ENCODE results near the gene COLGALT1. TPM values are rescaled to one million over a fixed set of nuclear protein-coding genes. Genes with fewer than 3 reads are reported as not detected.
"Not testable (repeated sequence)": the region's sequence is repeated elsewhere in the genome, so short reads cannot be mapped to it uniquely, and the experiment has no call there.

COLGALT1 gene
- total RNA-seq, 1 donor from 2014 or later, result 104 TPM

DNA sequence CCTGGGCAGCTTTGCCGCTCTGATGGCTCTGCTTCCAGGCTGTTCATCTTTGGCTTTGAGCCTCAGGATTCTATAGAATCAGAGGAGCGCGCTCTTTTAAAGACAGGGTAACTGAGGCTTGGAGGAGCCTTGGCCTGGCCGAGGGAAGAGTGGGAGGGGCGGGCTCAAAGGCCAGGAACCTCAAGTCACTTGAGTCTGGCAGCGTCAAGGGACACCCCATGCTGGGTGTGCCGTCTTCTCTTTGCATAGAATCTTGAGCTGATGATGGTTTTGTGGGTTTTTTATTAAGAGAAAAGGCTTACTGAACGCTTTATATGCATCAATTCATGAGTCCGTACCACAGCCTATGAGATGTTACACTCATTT, 42.9 kb upstream of the COLGALT1 start:
- no peak for ATAC-seq

DNA sequence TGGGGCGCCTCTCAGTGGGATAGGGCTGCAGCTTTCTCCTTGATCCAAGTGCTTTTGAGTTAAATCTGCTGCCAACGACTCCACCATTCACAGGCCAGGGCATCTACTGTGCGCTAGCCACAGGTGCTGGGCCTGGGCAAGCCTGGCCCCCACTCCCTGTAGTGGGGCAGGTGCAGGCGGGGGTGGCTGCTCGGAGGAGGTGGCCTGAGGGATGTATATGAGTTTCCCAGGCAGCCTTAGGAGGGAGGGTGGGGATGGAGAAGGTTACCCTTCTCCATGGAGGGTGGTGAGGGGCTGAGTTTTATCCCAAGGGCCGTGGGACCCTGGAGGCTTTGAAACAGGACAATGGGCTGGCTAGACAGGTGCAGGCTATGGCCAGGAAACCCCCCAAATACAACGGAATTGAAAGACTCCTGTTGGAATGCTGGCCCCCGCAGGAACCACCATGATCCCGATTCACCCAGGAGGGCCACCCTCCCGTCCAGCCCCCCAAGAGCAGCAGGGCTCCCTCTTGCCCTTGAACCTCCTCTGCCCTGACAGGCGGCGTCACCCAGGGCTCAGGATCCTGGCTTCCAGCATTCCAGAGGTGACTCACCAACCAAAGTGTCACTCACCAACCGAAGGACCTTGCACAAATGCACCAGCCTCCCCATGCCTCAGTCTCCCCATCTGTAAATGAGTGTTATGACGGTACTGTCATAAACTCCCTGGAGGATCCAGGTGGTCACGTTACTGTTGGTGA, 39.9 kb upstream of the COLGALT1 start:
- Histone ChIP-seq H3K27ac (no peak overlapping the region), H3K4me3 (no peak overlapping the region), H3K9me3 (peaks cover 12% of the 10 kb centered on the region), H3K27me3 (no peaks in the 10 kb centered on the region), H3K4me1 (peaks cover 13% of the 10 kb centered on the region), H3K36me3 (peaks cover 7% of the 10 kb centered on the region)
- intact Hi-C loops (cut with DNase I), result no loop called here
- TF ChIP-seq, protein P1, sequence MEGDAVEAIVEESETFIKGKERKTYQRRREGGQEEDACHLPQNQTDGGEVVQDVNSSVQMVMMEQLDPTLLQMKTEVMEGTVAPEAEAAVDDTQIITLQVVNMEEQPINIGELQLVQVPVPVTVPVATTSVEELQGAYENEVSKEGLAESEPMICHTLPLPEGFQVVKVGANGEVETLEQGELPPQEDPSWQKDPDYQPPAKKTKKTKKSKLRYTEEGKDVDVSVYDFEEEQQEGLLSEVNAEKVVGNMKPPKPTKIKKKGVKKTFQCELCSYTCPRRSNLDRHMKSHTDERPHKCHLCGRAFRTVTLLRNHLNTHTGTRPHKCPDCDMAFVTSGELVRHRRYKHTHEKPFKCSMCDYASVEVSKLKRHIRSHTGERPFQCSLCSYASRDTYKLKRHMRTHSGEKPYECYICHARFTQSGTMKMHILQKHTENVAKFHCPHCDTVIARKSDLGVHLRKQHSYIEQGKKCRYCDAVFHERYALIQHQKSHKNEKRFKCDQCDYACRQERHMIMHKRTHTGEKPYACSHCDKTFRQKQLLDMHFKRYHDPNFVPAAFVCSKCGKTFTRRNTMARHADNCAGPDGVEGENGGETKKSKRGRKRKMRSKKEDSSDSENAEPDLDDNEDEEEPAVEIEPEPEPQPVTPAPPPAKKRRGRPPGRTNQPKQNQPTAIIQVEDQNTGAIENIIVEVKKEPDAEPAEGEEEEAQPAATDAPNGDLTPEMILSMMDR (IDR thresholded peaks at IDR 0.05), result no peak
- ATAC-seq (no peak), DNase-seq (no peak)

More for the DNA sequence above, 42.9 kb upstream of the COLGALT1 start:
- DNase-seq, result no peak
- Histone ChIP-seq H3K4me1 (peaks cover 38% of the 10 kb centered on the region), H3K9me3 (peaks cover 3% of the 10 kb centered on the region), H3K4me3 (peak overlapping the region; percentile 77), H3K27me3 (no peaks in the 10 kb centered on the region), H3K27ac (peak overlapping the region; percentile 97), H3K36me3 (peaks cover 4% of the 10 kb centered on the region)
- TF ChIP-seq, protein P1 (IDR thresholded peaks at IDR 0.05), result no peak
- intact Hi-C loops (cut with DNase I), result no loop called here

DNA sequence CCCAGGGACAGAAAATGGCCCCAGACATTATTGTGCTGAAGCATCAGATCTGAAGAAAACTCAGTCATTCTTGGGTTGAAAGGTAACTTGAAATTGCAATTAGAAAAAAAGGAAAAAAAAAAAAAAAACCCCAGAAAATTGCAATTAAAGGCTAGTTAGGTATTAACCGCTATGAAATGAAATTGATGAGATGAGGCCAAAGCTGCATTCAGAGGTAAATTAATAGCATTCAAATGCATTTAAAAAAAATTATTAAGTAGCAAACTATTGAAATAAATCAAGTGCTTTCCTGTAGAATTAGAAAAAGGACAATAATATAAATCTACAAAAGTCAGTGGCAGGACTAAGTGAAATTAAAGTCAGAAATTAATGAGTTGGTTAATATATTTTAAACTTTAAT, 37.6 kb upstream of the COLGALT1 start:
- H3K27ac ChIP-seq, result no peak overlapping the region
- ATAC-seq (no peak), DNase-seq (no peak)
- H3K4me3 ChIP-seq, result no peak overlapping the region
- H3K4me1 ChIP-seq, result peaks cover 13% of the 10 kb centered on the region
- H3K27me3 ChIP-seq, result no peaks in the 10 kb centered on the region
- H3K9me3 ChIP-seq, result peaks cover 12% of the 10 kb centered on the region
- TF ChIP-seq, protein P1 (IDR thresholded peaks at IDR 0.05), result no peak
- H3K36me3 ChIP-seq, result peaks cover 7% of the 10 kb centered on the region
- intact Hi-C loops (cut with DNase I), result no loop called here

DNA sequence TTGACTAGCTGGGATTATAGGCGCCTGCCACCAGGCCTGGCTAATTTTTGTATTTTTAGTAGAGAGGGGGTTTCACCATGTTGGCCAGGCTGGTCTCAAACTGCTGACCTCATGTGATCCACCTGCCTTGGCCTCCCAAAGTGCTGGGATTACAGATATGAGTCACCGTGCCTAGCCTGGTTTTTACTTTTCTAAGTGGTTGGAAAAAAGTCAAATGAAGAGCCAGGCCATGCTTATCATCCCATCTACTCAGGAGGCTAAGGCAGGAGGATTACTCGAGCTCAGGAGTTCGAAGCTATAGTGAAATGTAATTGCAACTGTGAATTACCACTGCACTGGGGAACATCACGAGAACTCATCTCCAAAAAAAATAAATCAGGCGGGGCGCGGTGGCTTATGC, 36.8 kb upstream of the COLGALT1 start:
- H3K9me3 ChIP-seq, result peaks cover 12% of the 10 kb centered on the region
- DNase-seq; H3K27me3 ChIP-seq; H3K27ac ChIP-seq; H3K4me3 ChIP-seq; intact Hi-C loops (cut with DNase I); ATAC-seq; H3K36me3 ChIP-seq: not testable (repeated sequence)
- H3K4me1 ChIP-seq, result peaks cover 15% of the 10 kb centered on the region

DNA sequence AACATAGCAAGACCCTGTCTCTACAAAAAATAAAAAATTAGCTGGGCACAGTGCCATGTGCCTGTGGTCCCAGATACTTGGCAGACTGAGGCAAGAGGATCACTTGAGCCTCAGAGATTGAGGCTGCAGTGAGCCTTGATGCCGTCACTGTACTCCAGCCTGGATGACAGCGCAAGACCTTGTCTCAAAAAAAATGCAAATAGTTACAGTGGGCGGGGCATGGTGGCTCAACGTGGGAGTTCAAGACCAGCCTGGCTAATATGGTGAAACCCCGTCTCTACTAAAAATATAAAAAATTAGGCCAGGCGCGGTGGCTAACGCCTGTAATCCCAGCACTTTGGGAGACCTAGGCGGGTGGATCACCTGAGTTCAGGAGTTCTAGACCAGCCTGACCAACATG, 35.5 kb upstream of the COLGALT1 start:
- Histone ChIP-seq H3K9me3 (peaks cover 12% of the 10 kb centered on the region), H3K4me3 (no peak overlapping the region), H3K27ac (no peak overlapping the region), H3K27me3 (no peaks in the 10 kb centered on the region), H3K4me1 (peaks cover 19% of the 10 kb centered on the region), H3K36me3 (peaks cover 7% of the 10 kb centered on the region)
- intact Hi-C loops (cut with DNase I), result no loop called here
- no peak for DNase-seq
- TF ChIP-seq, protein P1 (IDR thresholded peaks at IDR 0.05), result no peak
- ATAC-seq, result no peak

DNA sequence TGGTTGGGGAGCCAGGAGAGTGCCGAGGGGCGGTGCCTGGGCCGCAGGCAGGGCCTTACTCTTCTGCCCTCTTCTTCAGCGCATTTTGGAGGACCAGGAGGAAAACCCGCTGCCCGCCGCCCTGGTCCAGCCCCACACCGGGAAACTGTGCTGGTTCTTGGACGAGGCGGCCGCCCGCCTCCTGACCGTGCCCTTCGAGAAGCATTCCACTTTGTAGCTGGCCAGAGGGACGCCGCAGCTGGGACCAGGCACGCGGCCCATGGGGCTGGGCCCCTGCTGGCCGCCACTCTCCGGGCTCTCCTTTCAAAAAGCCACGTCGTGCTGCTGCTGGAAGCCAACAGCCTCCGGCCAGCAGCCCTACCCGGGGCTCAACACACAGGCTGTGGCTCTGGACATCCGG, 34.6 kb upstream of the COLGALT1 start:
- ATAC-seq (no peak), DNase-seq (no peak)
- peaks cover 7% of the 10 kb centered on the region for H3K36me3 ChIP-seq

More for the DNA sequence above, 34.6 kb upstream of the COLGALT1 start:
- no peak overlapping the region for H3K4me3 ChIP-seq
- TF ChIP-seq, protein P1 (IDR thresholded peaks at IDR 0.05), result no peak
- intact Hi-C loops (cut with DNase I), result no loop called here
- no peaks in the 10 kb centered on the region for H3K27me3 ChIP-seq
- H3K4me1 ChIP-seq, result peaks cover 19% of the 10 kb centered on the region
- H3K27ac ChIP-seq, result no peak overlapping the region
- H3K9me3 ChIP-seq, result peaks cover 12% of the 10 kb centered on the region

All from upper lobe of right lung (tissue), 1 donor.